ENCODE data around the gene PRKCZ. TPM values are rescaled to one million over a fixed set of nuclear protein-coding genes. Genes with fewer than 3 reads are reported as not detected.

The PRKCZ gene
- total RNA-seq, 1 experiment from 2014 or later = 56.8 TPM

DNA sequence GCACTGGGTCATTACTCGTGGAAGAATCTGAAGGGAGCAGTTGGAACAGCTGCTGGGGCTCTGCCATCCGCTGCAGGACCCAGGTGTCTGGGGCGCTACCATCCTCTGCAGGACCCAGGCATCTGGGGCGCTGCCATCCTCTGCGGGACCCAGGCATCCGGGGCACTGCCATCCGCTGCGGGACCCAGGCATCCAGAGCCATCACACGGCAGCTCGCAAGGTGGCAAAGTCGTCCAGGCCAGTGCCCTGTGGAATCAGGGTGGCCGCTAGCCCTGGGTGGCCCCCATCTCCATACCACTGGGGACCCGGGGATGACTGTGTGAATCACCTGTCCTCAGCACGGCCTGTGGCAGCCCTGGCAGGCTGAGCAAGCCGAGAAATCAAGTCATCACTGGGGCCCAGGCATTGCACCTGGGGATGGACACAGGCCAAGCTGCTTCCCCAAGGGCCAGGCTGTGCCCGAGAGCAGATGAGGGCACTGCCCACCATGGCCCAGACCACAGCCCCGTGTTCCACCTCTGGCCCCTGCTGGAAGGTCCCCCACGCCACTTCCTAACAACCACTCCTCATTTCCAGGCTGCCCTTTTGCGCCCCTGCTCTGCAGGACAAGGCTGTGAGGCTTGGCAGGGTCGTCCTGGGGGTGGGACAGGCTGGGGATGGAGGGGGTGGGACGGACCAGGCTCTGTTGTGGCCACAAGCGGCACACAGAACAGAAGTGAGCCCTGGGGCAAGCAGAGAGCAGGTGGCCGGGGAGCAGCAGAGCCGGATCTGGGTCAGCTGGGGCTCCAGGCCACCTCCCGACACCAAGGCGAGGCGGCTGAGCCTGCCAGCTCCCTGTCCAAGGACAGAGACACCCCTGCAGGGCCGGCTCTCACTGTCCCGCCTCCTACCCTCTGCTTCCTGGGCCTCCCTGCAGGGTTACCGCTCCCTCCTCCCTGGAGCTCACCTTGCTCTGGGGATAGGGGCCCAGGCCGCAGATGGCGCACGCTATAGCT is 18.4 kb upstream of the PRKCZ start:
- BruUV-seq (replicated peaks) = no TSS peak
- H3K9me2 ChIP-seq (replicated peaks; ENCODE audit: low read length) = no peaks in the 10 kb centered on the region
- H3K9me3 ChIP-seq (ENCODE audit: low read length) = no peaks in the 10 kb centered on the region
- no peaks in the 10 kb centered on the region for H4K20me1 ChIP-seq (ENCODE audit: low read length)
- DNase-seq (no peak), ATAC-seq (peak; percentile 22; the same call in 1 of the 2 replicates)
- H3K36me3 ChIP-seq (ENCODE audit: low read depth, low read length) = no peaks in the 10 kb centered on the region
- no peak overlapping the region for H3K4me2 ChIP-seq (ENCODE audit: low read length)
- CTCF ChIA-PET = no interaction called here
- H3K4me1 ChIP-seq (ENCODE audit: insufficient read depth, low read length) = no peaks in the 10 kb centered on the region
- TF ChIP-seq EZH2phosphoT487 (IDR thresholded peaks at IDR 0.05; ENCODE audit: borderline replicate concordance, low read length) (no peak), EZH2 (IDR thresholded peaks at IDR 0.05; ENCODE audit: low read length, unreplicated experiment) (no peak), CTCF (conservative IDR thresholded peaks at IDR 0.05; ENCODE audit: low read depth, low read length) (no peak)
- no peak overlapping the region for H3K4me3 ChIP-seq (ENCODE audit: low read length)
- 0 out of 2 replicates have a peak, but pooled peaks cover 3% of the 10 kb centered on the region for H3K27me3 ChIP-seq (ENCODE audit: low read length)
- H3K79me2 ChIP-seq (ENCODE audit: low read length) = no peaks in the 10 kb centered on the region
- POLR2A ChIA-PET (ENCODE audit: unreplicated experiment) = no interaction called here
- intact Hi-C loops (cut with micrococcal nuclease) = no loop called here
- H2AFZ ChIP-seq (ENCODE audit: low read length) = no peak overlapping the region
- H3K9ac ChIP-seq (ENCODE audit: low read length) = no peak overlapping the region
- no peaks in the 10 kb centered on the region for H3F3A ChIP-seq (ENCODE audit: low read length, unreplicated experiment)
- H3K27ac ChIP-seq (ENCODE audit: low read length) = no peak overlapping the region

DNA sequence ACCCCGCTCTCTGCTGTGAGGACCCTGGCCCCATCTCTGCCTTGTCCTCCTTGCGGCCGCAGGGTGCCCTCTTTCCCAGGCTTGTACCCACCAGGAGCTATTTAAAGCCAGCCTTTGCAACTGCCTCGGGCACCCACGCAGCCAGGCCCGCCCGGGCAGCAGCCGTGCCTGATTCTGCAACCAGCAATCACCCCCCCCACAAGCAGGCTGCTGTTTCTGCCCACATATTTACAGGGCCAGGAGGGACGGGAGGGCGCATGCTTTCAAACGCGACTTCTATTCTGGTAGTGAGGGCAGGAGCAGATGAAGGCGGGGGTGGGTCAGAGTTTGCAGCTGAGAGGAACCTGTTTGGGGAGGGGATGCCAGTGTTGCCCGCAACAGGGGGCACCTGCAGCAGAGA is 17.5 kb upstream of the PRKCZ start:
- H3F3A ChIP-seq (ENCODE audit: low read length, unreplicated experiment) = no peaks in the 10 kb centered on the region
- H3K79me2 ChIP-seq (ENCODE audit: low read length) = no peaks in the 10 kb centered on the region
- no peak for DNase-seq
- ChIA-PET CTCF (no interaction called here), POLR2A (ENCODE audit: unreplicated experiment) (no interaction called here)
- no peak overlapping the region for H2AFZ ChIP-seq (ENCODE audit: low read length)
- TF ChIP-seq CTCF (conservative IDR thresholded peaks at IDR 0.05; ENCODE audit: low read depth, low read length) = no peak
- no peak for TF ChIP-seq EZH2 (IDR thresholded peaks at IDR 0.05; ENCODE audit: low read length, unreplicated experiment)
- TF ChIP-seq EZH2phosphoT487 (IDR thresholded peaks at IDR 0.05; ENCODE audit: borderline replicate concordance, low read length) = no peak
- intact Hi-C loops (cut with micrococcal nuclease) = no loop called here
- no peaks in the 10 kb centered on the region for H3K9me2 ChIP-seq (replicated peaks; ENCODE audit: low read length)
- H3K9ac ChIP-seq (ENCODE audit: low read length) = no peak overlapping the region
- BruUV-seq (replicated peaks) = no TSS peak
- H4K20me1 ChIP-seq (ENCODE audit: low read length) = no peaks in the 10 kb centered on the region
- ATAC-seq = no peak
- H3K9me3 ChIP-seq (ENCODE audit: low read length) = no peaks in the 10 kb centered on the region
- 0 out of 2 replicates have a peak, but pooled peaks cover 3% of the 10 kb centered on the region for H3K27me3 ChIP-seq (ENCODE audit: low read length)
- H3K27ac ChIP-seq (ENCODE audit: low read length) = no peak overlapping the region
- H3K4me1 ChIP-seq (ENCODE audit: insufficient read depth, low read length) = no peaks in the 10 kb centered on the region
- no peak overlapping the region for H3K4me2 ChIP-seq (ENCODE audit: low read length)
- no peaks in the 10 kb centered on the region for H3K36me3 ChIP-seq (ENCODE audit: low read depth, low read length)
- H3K4me3 ChIP-seq (ENCODE audit: low read length) = no peak overlapping the region

- H3K27me3 ChIP-seq (ENCODE audit: low read length) = 0 out of 2 replicates have a peak, but pooled peaks cover 3% of the 10 kb centered on the region
- BruUV-seq (replicated peaks) = no TSS peak
- H3K4me1 ChIP-seq (ENCODE audit: insufficient read depth, low read length) = no peaks in the 10 kb centered on the region
Observed at GRCh38 chr1:2033165-2033564, 17.0 kb upstream of the PRKCZ start.

More at GRCh38 chr1:2033165-2033564, 17.0 kb upstream of the PRKCZ start:
- no peaks in the 10 kb centered on the region for H3K9me3 ChIP-seq (ENCODE audit: low read length)
- POLR2A ChIA-PET (ENCODE audit: unreplicated experiment) = no interaction called here
- TF ChIP-seq EZH2 (IDR thresholded peaks at IDR 0.05; ENCODE audit: low read length, unreplicated experiment) = no peak
- no peaks in the 10 kb centered on the region for H3K9me2 ChIP-seq (replicated peaks; ENCODE audit: low read length)
- ATAC-seq (no peak), DNase-seq (no peak)
- H4K20me1 ChIP-seq (ENCODE audit: low read length) = no peaks in the 10 kb centered on the region
- CTCF ChIA-PET = no interaction called here
- no peaks in the 10 kb centered on the region for H3K79me2 ChIP-seq (ENCODE audit: low read length)
- H3K9ac ChIP-seq (ENCODE audit: low read length) = no peak overlapping the region
- H2AFZ ChIP-seq (ENCODE audit: low read length) = no peak overlapping the region
- H3K36me3 ChIP-seq (ENCODE audit: low read depth, low read length) = no peaks in the 10 kb centered on the region
- H3K4me3 ChIP-seq (ENCODE audit: low read length) = no peak overlapping the region
- H3F3A ChIP-seq (ENCODE audit: low read length, unreplicated experiment) = no peaks in the 10 kb centered on the region
- intact Hi-C loops (cut with micrococcal nuclease) = no loop called here
- H3K27ac ChIP-seq (ENCODE audit: low read length) = no peak overlapping the region
- H3K4me2 ChIP-seq (ENCODE audit: low read length) = no peak overlapping the region

Data from PC-3 (cell line).